Left hindlimb (tissue), 1 donor: ENCODE results near the gene MAML2.

Source experiments
- DNase-seq: peaks from one replicate; pipeline ENCODE4 v3.0.0-alpha.2; 2018

The MAML2 gene

GRCh38 chr11:96265220-96265737, 77.7 kb downstream of the MAML2 start:
- DNase-seq, result no peak

GRCh38 chr11:96264364-96264763, 78.6 kb downstream of the MAML2 start:
- no peak for DNase-seq

GRCh38 chr11:96263238-96263763, 79.7 kb downstream of the MAML2 start:
- no peak for DNase-seq

- no peak for DNase-seq
Measured at GRCh38 chr11:96260532-96260931, 82.5 kb downstream of the MAML2 start.

GRCh38 chr11:96260067-96260511, 82.9 kb downstream of the MAML2 start:
- DNase-seq, result no peak

GRCh38 chr11:96259134-96259830, 83.7 kb downstream of the MAML2 start:
- DNase-seq, result no peak

- no peak for DNase-seq
Measured at GRCh38 chr11:96257972-96258934, 84.7 kb downstream of the MAML2 start.

GRCh38 chr11:96257036-96257435, 86.0 kb downstream of the MAML2 start:
- DNase-seq, result no peak

GRCh38 chr11:96256215-96257011, 86.6 kb downstream of the MAML2 start:
- no peak for DNase-seq

GRCh38 chr11:96254854-96255253, 88.1 kb downstream of the MAML2 start:
- no peak for DNase-seq

- peak; percentile 56 for DNase-seq
Measured at GRCh38 chr11:96254087-96254486, 88.9 kb downstream of the MAML2 start.

GRCh38 chr11:96246718-96247552, 96.1 kb downstream of the MAML2 start:
- no peak for DNase-seq

- peak; percentile 97 for DNase-seq
Measured at GRCh38 chr11:96242971-96243647, 99.9 kb downstream of the MAML2 start.

- no peak for DNase-seq
Measured at GRCh38 chr11:96242191-96242847, 100.7 kb downstream of the MAML2 start.

- no peak for DNase-seq
Measured at GRCh38 chr11:96241331-96241841, 101.6 kb downstream of the MAML2 start.

GRCh38 chr11:96238563-96239135, 104.3 kb downstream of the MAML2 start:
- DNase-seq, result no peak

GRCh38 chr11:96237766-96238266, 105.2 kb downstream of the MAML2 start:
- DNase-seq, result no peak

- DNase-seq, result no peak
Measured at GRCh38 chr11:96235751-96236150, 107.2 kb downstream of the MAML2 start.

GRCh38 chr11:96234866-96235441, 108.0 kb downstream of the MAML2 start:
- no peak for DNase-seq
